Measurements from ENCODE around the gene LBX2.
"Not testable (repeated sequence)": the region's sequence is repeated elsewhere in the genome, so short reads cannot be mapped to it uniquely, and the experiment has no call there.

Gene LBX2

GRCh38 chr2:74503506-74504475 lies 4.4 kb upstream of the LBX2 start:
- DNase-seq = no peak

GRCh38 chr2:74502720-74503505 lies 3.5 kb upstream of the LBX2 start:
- DNase-seq = peak; percentile 74

GRCh38 chr2:74502147-74502719 lies 2.8 kb upstream of the LBX2 start:
- DNase-seq = no peak

GRCh38 chr2:74501335-74502071 lies 2.1 kb upstream of the LBX2 start:
- DNase-seq = no peak

- no peak for DNase-seq
Measured at GRCh38 chr2:74500578-74500946, 1.2 kb upstream of the LBX2 start.

GRCh38 chr2:74499940-74500577 lies 656 bp upstream of the LBX2 start:
- DNase-seq = no peak

- peak; percentile 47 for DNase-seq
Measured at GRCh38 chr2:74498500-74499266, 720 bp downstream of the LBX2 start.

- DNase-seq = peak; percentile 62
Measured at GRCh38 chr2:74497777-74498499, 1.5 kb downstream of the LBX2 start.

- no peak for DNase-seq
Measured at GRCh38 chr2:74496997-74497776, 2.2 kb downstream of the LBX2 start.

GRCh38 chr2:74495440-74495839 lies 4.0 kb downstream of the LBX2 start:
- DNase-seq = no peak

- DNase-seq = no peak
Measured at GRCh38 chr2:74493546-74493945, 5.9 kb downstream of the LBX2 start.

- DNase-seq = no peak
Measured at GRCh38 chr2:74491648-74492544, 7.5 kb downstream of the LBX2 start.

GRCh38 chr2:74489906-74490305 lies 9.5 kb downstream of the LBX2 start:
- no peak for DNase-seq

- no peak for DNase-seq
Measured at GRCh38 chr2:74488643-74489481, 10.5 kb downstream of the LBX2 start.

- no peak for DNase-seq
Measured at GRCh38 chr2:74486141-74486540, 13.3 kb downstream of the LBX2 start.

GRCh38 chr2:74483675-74484164 lies 15.7 kb downstream of the LBX2 start:
- not testable (repeated sequence) for DNase-seq

- peak; percentile 96 for DNase-seq
Measured at GRCh38 chr2:74482801-74483674, 16.4 kb downstream of the LBX2 start, which contains the start of the genes CCDC142 and TTC31. TSS of gene CCDC142 (minus strand) at chr2:74482998. CDS start at chr2:74482837, 161 bp downstream. TSS of gene TTC31 (plus strand) at chr2:74483081. CDS start at chr2:74483096, 15 bp downstream.

Measured in stimulated activated CD4-positive, alpha-beta T cell treated with anti-CD3 and anti-CD28 coated beads, Interleukin-15, amount 100 ng/mL, for 24 hours (primary cell).